Measurements from ENCODE around the gene MYO7B. TPM values are rescaled to one million over a fixed set of nuclear protein-coding genes. Genes with fewer than 3 reads are reported as not detected.

Gene MYO7B
- total RNA-seq, 1 donor from 2014 or later: 0.07 TPM

DNA sequence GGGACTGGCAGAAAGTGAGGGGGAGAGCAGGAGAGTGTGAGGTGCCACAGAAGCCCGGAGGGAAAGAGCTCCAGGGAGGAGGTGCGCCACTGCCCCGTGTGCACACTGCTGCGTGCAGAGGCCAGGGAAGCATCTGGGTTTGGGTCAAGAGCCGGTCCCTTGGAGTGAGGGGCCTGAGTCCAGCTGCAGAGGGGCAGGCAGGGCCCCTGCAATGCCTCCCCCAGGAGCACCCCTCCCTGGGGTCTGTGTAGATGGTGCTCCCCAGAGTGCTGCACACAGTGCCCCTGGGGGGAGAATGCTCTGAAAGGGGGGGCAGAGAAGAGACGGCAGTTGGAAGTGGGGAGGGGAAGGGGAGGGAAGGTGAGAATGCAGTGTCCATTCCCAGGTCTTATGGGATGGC is 143.5 kb downstream of the MYO7B start:
- H3K27me3 Mint-ChIP-seq (ENCODE audit: low read depth): peaks cover 54% of the 10 kb centered on the region
- no peaks in the 10 kb centered on the region for H3K9me3 Mint-ChIP-seq
- H3K4me1 Mint-ChIP-seq (ENCODE audit: low read depth): peaks cover 7% of the 10 kb centered on the region
- H3K4me3 Mint-ChIP-seq (ENCODE audit: low read depth): no peak overlapping the region
- no peak for DNase-seq (ENCODE audit: low spot score)
- H3K27ac Mint-ChIP-seq: no peak overlapping the region
- H3K36me3 Mint-ChIP-seq (ENCODE audit: low read depth): no peaks in the 10 kb centered on the region
- intact Hi-C loops (cut with micrococcal nuclease): no loop called here

DNA sequence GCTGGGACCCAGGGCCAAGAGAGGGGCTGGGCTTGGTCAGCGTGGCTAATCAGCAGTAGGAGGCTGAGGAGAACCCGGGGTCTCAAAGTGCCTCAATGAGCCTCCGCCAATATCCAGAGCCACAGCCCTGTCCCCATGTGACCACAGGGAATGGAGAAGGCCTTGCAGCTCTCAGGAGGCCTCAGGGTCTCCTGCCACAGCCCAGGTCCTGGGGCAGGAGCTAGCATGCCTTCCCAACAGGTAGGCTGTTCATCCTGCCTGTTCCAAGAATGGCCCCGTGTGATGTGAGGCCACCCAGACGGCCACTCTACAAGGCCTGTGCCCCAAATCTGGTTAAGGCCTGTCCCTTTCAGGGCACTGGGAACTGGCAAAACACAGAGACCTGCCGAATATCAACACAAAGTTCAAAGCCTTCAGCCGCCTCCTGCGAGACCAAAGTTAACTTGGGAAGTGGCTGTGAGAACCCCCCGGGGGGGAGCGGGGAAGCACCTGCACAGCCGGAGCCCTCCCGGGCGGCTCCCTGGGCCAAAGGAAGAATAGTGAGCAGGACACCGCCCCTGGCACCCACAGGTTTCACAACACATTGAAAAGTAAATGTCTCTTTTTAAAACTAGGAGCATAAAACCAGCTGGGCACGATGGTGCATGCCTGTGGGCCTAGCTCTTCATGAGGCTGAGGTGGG is 144.3 kb downstream of the MYO7B start:
- peaks cover 4% of the 10 kb centered on the region for H3K4me1 Mint-ChIP-seq (ENCODE audit: low read depth)

DNA sequence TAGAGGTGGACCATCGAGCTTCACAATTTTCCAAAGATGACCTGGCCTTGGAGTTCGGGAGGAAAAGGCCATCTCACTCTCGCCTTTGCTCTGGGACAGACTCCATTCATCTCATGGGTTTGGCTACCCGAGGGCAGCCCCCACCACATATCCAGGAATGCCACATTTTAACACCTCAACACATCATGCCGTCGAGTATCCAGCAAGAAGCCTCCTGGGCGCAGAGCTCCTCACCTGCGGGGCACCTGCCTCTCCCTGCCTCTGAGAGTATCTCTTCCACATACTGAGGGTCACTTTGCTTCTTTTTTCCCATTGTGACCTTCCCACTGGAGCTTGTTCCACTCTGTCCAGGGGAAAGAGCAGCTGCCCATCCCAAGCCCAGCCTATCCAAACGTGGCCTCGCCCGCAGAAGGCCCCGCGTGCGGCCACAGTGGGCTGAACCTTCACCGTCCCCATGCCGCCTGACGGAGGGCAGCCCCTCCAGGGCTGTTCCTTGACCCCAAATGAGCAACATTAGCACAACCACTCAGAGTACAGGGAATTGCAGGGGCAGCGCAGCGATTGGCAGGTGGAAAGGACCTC is 145.3 kb downstream of the MYO7B start:
- no peak for DNase-seq (ENCODE audit: low spot score)
- no peak overlapping the region for H3K4me3 Mint-ChIP-seq (ENCODE audit: low read depth)
- H3K27me3 Mint-ChIP-seq (ENCODE audit: low read depth): peaks cover 51% of the 10 kb centered on the region
- peaks cover 4% of the 10 kb centered on the region for H3K4me1 Mint-ChIP-seq (ENCODE audit: low read depth)
- H3K9me3 Mint-ChIP-seq: no peaks in the 10 kb centered on the region
- no peaks in the 10 kb centered on the region for H3K36me3 Mint-ChIP-seq (ENCODE audit: low read depth)
- intact Hi-C loops (cut with micrococcal nuclease): no loop called here
- no peak overlapping the region for H3K27ac Mint-ChIP-seq

More for the DNA sequence above, 144.3 kb downstream of the MYO7B start:
- no peak for DNase-seq (ENCODE audit: low spot score)
- H3K36me3 Mint-ChIP-seq (ENCODE audit: low read depth): no peaks in the 10 kb centered on the region
- H3K27me3 Mint-ChIP-seq (ENCODE audit: low read depth): peaks cover 48% of the 10 kb centered on the region
- H3K27ac Mint-ChIP-seq: no peak overlapping the region
- no peaks in the 10 kb centered on the region for H3K9me3 Mint-ChIP-seq
- intact Hi-C loops (cut with micrococcal nuclease): no loop called here
- H3K4me3 Mint-ChIP-seq (ENCODE audit: low read depth): no peak overlapping the region

DNA sequence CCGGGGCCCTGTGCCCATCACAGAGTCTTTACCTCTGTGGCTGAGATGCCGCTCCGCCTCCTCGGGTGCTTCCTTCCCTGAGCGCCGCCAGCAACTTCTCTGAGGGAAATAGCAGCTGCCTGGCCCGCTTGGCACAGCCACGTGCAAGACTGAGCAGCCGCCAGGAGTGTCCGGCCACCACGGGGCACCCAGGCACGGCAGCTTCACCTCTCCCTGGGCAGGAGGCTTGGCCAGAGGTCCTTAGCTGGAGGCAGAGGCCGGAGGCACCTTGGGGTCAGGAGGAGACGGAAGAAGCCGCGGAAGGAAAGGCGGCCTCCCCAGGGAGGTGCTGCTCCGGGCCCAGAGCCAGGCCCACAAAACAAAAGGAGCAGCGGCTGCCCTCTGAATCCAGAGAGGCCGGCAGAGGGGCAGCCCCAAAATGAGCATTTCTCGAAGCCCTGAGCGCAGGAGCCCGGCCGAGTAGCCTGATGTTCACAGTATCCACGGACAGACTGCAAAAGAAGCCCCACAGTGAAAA is 145.9 kb downstream of the MYO7B start:
- H3K27me3 Mint-ChIP-seq (ENCODE audit: low read depth): peaks cover 52% of the 10 kb centered on the region

DNA sequence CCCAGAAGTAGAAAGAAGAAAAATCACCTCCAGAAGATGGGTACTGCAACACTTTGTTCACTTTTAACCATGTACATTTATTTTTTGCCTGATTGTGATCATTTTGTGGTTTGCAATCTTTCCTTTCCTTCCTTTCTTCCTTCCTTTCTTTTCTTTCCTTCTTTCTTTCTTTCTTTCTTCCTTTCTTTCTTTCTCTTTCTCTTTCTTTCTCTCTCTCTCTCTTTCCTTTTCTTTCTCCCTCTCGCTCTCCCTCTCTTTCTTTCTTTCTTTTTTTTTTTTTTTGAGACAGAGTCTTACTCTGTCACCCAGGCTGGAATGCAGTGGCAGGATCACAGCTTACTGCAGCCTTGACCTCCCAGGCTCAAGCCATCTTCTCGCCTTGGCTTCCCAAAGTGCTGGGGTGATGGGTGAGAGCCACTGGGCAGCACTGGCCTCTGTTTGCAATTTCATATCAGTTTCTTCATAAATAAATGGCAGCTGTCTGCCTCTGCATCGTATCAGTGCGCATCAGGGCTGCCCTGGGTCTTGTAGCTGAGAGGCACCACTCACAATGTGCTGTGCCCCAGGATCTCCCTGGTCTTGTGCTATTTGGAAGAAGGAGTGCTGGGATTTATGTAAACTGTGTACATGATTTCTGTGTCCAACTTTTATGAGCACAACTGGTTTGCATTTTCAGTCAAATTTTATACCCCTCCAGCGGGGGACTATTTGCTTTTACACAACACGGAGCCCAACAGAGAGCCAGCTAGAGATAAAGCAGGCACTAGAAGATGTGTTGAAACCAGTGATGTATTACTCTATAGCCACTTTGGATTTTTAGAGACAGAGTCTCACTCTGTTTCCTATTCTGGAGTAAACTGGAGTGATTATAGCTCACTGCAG is 146.7 kb downstream of the MYO7B start:
- intact Hi-C loops (cut with micrococcal nuclease): no loop called here
- H3K9me3 Mint-ChIP-seq: no peaks in the 10 kb centered on the region
- DNase-seq (ENCODE audit: low spot score): no peak
- no peak overlapping the region for H3K27ac Mint-ChIP-seq
- peaks cover 4% of the 10 kb centered on the region for H3K4me1 Mint-ChIP-seq (ENCODE audit: low read depth)
- H3K4me3 Mint-ChIP-seq (ENCODE audit: low read depth): no peak overlapping the region
- H3K36me3 Mint-ChIP-seq (ENCODE audit: low read depth): no peaks in the 10 kb centered on the region
- peaks cover 52% of the 10 kb centered on the region for H3K27me3 Mint-ChIP-seq (ENCODE audit: low read depth)

More for the DNA sequence above, 145.9 kb downstream of the MYO7B start:
- intact Hi-C loops (cut with micrococcal nuclease): no loop called here
- peaks cover 4% of the 10 kb centered on the region for H3K4me1 Mint-ChIP-seq (ENCODE audit: low read depth)
- no peak overlapping the region for H3K27ac Mint-ChIP-seq
- H3K9me3 Mint-ChIP-seq: no peaks in the 10 kb centered on the region
- no peaks in the 10 kb centered on the region for H3K36me3 Mint-ChIP-seq (ENCODE audit: low read depth)
- H3K4me3 Mint-ChIP-seq (ENCODE audit: low read depth): no peak overlapping the region
- DNase-seq (ENCODE audit: low spot score): no peak

DNA sequence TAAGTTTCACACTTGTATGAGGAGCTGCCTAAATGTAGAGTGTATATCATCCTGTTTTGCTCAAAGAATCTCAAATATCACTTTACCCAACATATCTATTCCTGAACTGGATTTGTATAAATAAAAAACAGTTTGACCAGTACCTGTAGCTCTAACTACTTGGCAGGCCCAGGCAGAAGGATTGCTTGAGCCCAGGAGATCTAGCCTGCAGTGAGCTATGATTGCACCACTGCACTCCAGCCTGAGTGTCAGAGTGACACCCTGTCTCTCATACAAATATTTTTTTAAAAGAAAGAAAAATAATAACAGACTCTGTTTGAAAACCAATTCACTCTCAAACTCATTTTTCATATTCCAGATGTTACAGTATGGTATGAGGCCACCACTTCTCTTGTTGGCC is 147.6 kb downstream of the MYO7B start:
- Mint-ChIP-seq H3K27ac (no peak overlapping the region), H3K9me3 (peaks cover 2% of the 10 kb centered on the region), H3K27me3 (ENCODE audit: low read depth) (peaks cover 47% of the 10 kb centered on the region), H3K4me3 (ENCODE audit: low read depth) (no peak overlapping the region), H3K4me1 (ENCODE audit: low read depth) (peaks cover 4% of the 10 kb centered on the region), H3K36me3 (ENCODE audit: low read depth) (no peaks in the 10 kb centered on the region)
- intact Hi-C loops (cut with micrococcal nuclease): no loop called here
- no peak for DNase-seq (ENCODE audit: low spot score)

DNA sequence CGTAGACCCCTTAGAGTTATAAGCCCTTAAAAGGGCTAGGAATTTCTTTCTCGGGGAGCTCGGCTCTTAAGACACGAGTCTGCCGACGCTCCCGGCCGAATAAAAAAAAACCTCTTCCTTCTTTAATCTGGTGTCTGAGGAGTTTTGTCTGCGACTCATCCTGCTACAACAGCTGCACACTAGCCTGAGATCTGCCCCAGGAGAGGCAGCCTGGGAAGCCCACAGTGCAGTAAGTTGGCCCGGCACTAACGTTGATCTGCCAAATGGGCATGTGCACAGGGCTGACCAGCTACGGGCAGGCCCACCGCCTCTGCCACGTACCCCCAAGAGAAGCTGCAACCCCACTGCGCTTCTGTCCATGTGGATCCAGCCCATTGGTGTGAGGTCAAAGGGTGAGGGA is 148.3 kb downstream of the MYO7B start:
- Mint-ChIP-seq H3K9me3 (peaks cover 8% of the 10 kb centered on the region), H3K36me3 (ENCODE audit: low read depth) (no peaks in the 10 kb centered on the region), H3K27me3 (ENCODE audit: low read depth) (peaks cover 41% of the 10 kb centered on the region), H3K4me1 (ENCODE audit: low read depth) (peaks cover 4% of the 10 kb centered on the region), H3K27ac (no peak overlapping the region), H3K4me3 (ENCODE audit: low read depth) (no peak overlapping the region)
- DNase-seq (ENCODE audit: low spot score): no peak
- intact Hi-C loops (cut with micrococcal nuclease): no loop called here

DNA sequence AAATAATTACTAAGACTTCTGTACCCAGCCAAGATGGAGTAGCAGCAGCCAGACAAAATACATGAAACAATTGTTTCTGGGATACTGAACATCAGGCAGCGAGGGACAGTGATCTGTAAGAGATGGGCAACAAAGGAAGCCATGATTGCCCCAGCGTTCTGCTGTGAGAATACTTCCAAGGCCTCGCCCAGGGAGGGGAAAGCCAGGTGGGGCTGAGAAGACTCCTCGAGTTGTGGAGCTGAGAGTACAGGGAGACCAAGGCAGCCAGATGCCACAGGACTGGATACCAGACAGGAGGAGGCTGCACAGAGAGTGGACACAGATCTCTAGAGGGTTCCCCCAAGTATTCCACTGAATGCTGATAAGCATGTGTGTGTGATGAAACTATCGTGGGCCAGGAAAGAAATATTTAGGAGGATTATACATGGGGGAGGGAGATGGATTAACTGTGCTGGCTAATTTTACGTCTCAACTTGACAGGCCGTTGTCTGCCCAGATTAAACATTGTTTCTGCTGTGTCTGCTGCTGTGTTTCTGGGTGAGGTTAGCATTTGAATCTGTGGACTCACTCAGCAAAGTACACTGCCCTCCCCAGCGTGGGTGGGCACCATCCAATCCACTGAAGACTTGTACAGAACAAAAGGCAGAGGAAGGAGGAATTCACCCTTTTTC is 150.1 kb downstream of the MYO7B start:
- Mint-ChIP-seq H3K9me3 (peaks cover 13% of the 10 kb centered on the region), H3K4me1 (ENCODE audit: low read depth) (peaks cover 4% of the 10 kb centered on the region), H3K27ac (no peak overlapping the region), H3K27me3 (ENCODE audit: low read depth) (peaks cover 38% of the 10 kb centered on the region), H3K4me3 (ENCODE audit: low read depth) (no peak overlapping the region), H3K36me3 (ENCODE audit: low read depth) (peaks cover 3% of the 10 kb centered on the region)
- intact Hi-C loops (cut with micrococcal nuclease): no loop called here
- no peak for DNase-seq (ENCODE audit: low spot score)

Other genes with a start within 250 kb of the MYO7B start
- 58.0 and 60.6 TPM in 2 replicates for gene ERCC3, start 241.5 kb upstream of the MYO7B start, total RNA-seq
- 49.6 and 51.3 TPM in 2 replicates for gene MAP3K2, start 147.7 kb upstream of the MYO7B start, total RNA-seq
- not detected in 2 replicates for gene PROC, start 117.3 kb upstream of the MYO7B start, total RNA-seq
- gene IWS1, start 9.2 kb upstream of the MYO7B start, total RNA-seq: 54.7 and 58.1 TPM in 2 replicates
- gene GPR17, start 110.5 kb downstream of the MYO7B start, total RNA-seq: not detected in 2 replicates
- 8.2 and 8.8 TPM in 2 replicates for gene LIMS2, start 139.8 kb downstream of the MYO7B start, total RNA-seq
- 4.5 and 5.9 TPM in 2 replicates for gene SFT2D3, start 165.8 kb downstream of the MYO7B start, total RNA-seq

Data from activated T-helper 2 cell treated with anti-CD3 and anti-CD28 coated beads, Interferon-gamma antibody, Interleukin-2, Interleukin-4, amounts not matched to agents 10 μg/mL and 5 μg/mL and 100 μg/mL, durations not matched to agents 14 hours and 24 hours and 36 hours (primary cell).